Measurements from ENCODE around the gene CPNE4.

- TF ChIP-seq FOXP2 (optimal IDR thresholded peaks at IDR 0.05; ENCODE audit: control extremely low read depth, extremely low read length, insufficient read depth) = no peak
- no peak for TF ChIP-seq EZH2 (IDR thresholded peaks at IDR 0.05)
Measured at GRCh38 chr3:131610174-131610573, 424.6 kb downstream of the CPNE4 start.

Data from SK-N-MC (cell line).